M059J (cell line): ENCODE results near the gene NSF. TPM values are rescaled to one million over a fixed set of nuclear protein-coding genes. Genes with fewer than 3 reads are reported as not detected.
A peak's percentile ranks its signal among the peaks of the same experiment; 100 is the strongest.
"Not testable (repeated sequence)": the region's sequence is repeated elsewhere in the genome, so short reads cannot be mapped to it uniquely, and the experiment has no call there.

ENCODE experiments used
- DNase-seq: peaks from one replicate; pipeline ENCODE4 v3.0.0-alpha.2; 2012; ENCODE audit warnings: low read depth
- total RNA-seq: library from RNA; depleted of rRNA; stranded (reverse); fragments of >200 nt; shearing (Covaris generic); gene quantifications from 2 replicates; pipeline ENCODE4 v1.2.3, GENCODE V29; 2014

The NSF gene
- total RNA-seq, 1 experiment from 2014 or later, result 76.7 TPM

DNA sequence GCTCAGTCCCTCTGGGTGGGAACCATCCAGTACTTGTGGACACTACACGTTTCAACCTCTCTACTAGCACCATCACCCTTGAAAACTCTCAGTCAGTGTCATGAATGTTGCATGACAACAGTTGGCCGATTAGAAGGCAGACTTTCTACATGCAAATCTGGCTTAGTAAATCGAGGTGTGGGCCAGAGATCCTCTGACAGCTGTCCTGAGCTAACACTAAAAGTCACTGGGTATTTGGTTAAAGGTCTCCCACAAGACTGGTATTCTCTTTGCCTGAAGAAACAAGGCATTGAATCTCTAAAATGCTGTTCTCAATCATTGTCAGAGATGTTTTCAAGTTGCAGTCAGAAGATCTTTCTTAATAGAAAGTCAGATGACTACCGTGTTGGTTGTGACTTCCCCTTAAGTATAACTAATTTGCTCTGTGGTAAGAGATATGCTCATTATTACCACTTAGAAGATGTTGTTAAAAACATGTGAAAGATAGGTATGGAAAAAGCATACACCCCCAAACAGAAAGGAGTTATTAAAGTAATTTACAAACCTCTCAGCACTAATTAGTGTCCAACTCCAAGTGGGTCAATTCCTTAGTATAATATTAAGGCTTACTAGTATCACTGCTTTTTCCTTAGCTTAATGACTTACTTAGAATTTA, 165.7 kb downstream of the NSF start:
- DNase-seq, result no peak

GRCh38 chr17:46756861-46757260, 166.4 kb downstream of the NSF start:
- DNase-seq, result no peak

GRCh38 chr17:46757588-46757987, 167.1 kb downstream of the NSF start:
- not testable (repeated sequence) for DNase-seq

DNA sequence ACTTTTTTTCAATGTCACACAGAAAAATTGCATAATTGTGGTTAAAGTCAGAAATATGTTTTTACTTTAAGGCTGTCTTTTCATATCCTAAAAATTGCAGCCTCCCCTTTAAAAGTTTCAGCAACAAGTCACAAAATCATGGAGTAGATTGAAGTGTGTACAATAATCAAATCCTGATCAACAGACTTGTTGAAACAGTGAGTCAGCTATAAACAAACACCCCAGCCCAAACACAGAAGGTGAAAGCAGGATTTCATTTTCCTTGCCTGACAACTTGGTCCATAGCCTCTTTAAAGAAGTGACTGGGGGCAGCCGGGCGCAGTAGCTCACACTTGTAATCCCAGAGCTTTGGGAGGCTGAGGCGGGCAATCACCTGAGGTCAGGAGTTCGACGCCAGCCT, 168.1 kb downstream of the NSF start:
- DNase-seq, result no peak

DNA sequence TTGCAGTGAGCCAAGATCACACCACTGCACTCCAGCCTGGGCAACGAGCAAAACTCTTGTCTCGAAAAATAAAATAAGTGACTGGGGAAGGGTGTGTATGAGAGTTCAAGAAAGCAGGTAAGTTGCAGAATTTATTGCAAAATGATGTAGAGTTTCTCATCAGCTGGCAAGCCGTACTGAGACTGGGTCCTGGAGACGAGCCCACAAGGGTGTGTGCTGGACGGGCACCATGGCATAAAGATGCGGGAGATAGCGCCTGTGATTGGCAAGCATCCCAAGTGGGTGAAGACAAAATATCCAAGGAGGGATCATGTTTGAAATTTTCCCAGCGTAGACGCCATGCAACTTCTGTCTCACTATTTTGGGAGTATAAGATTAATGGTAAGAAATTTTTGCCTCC, 168.7 kb downstream of the NSF start:
- DNase-seq, result no peak

DNA sequence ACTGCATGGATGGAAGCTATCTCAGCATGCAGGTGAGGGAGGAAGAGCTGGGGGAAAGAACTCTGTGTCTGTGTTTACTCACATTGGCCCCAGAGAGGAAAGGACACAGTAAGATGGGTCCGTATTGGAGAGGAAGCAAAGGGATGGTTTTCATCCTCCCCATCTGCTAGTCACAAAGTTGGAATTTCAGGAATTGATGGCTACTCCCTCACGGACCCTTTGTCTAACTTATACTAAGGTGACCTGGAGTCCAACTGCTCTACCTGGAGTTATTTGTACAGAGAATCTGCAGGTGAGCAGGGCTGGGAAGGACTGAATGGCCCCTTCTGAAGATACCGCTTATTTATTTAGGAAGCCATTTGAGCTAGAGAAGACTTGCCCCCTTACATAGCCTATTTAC, 172.9 kb downstream of the NSF start:
- DNase-seq, result no peak

GRCh38 chr17:46764000-46764708, 173.7 kb downstream of the NSF start:
- no peak for DNase-seq

DNA sequence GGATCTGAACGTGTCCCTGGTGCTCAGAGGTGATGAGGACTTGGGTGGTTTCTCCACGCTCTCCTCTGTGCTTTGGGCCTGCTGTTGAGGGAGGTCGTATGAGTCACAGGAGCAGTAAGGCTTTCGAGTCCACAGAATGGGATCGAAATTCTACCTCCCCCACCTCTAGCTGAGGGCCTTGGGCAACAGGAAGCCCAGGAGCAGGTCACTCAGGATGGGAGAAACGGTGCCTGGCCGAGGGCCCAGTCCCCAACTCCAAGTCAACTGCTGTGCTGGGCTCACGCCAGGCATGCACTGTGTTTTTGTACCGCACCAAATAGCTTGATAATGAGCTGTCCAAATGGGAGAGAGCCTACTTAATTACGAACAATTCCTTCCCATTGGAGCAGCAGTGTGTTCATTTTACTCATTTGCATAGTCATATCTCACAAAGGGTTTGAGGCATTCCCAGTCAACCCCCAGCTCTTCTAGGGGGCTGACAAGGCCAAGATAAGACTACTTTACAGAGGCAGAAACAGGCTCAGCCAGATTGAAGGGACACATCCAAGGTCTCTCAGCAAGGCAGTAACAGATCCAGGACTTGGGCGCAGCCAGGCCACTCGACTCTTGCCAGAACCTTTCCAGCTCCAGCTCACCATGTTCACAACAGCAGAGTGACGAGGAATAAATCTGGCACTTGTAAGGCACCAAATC, 174.4 kb downstream of the NSF start:
- DNase-seq, result peak; percentile 99

DNA sequence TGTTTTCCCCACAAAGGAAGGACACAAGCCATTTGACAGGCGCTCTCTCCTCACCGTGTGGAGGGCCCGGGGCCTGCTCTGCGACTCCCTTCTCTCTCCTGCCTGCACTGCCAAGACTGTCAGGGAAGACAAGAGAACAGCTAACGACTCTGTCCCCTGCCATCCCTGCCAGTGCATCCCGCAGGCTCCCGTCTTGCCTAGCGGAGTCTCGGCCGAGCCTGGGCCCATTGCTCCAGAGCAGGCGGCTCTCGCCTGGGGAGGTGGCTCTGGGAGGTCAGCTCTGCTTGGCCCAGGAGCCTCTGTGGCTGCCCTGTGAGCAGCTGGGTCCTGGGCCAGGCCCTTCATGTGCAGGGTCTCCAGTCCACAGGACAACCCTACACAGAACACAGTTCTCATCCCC, 175.0 kb downstream of the NSF start:
- DNase-seq, result peak; percentile 32

- no peak for DNase-seq
These were observed 176.3 kb downstream of the NSF start for GRCh38 chr17:46766493-46767491.

- no peak for DNase-seq
These were observed 178.0 kb downstream of the NSF start for GRCh38 chr17:46768540-46768870.

GRCh38 chr17:46768896-46769295, 178.4 kb downstream of the NSF start:
- DNase-seq, result not testable (repeated sequence)

DNA sequence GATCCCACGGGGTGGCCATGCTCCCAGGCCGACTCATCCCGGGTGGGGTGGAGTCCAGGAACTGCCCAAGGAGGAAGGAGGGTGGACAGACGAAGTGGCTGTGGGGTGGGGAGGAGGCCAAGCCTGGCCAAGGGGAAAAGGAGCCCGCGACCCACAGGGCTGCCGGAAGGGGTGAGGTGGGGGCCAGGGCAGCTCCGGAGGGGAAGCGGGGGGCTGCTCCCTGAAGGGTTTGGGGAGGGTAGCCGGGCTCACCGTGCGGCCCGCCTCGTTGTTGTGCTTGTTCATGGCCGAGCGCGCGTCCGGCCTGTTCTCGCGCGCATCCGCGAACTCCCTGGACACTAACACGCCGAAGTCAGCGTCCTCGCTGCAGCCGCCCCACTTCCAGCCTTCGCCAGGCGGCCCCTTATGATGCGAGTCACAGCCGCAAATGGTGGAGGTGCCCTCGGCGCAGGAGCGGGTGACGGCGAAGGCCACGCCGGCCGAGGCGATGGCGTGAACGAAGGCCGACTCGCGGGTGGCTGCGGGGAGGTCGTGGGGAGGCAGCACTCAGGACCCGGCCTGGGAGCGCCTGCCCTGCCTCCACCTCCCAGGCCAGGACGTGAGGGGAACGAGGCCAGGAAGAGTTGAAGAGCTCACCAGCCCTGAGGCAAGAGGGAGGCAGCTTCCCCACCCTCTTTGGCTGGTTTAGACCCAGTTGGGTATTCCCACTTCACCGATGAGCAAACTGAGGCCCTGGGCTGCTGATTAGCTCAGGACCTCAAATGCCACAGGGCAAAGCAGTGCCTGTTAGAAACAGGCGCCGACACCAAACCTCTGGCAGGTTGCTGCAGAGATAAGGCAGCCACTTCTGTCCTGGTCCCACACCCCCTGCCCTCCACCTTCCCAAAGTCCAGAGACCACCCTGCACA, 179.3 kb downstream of the NSF start:
- no peak for DNase-seq

DNA sequence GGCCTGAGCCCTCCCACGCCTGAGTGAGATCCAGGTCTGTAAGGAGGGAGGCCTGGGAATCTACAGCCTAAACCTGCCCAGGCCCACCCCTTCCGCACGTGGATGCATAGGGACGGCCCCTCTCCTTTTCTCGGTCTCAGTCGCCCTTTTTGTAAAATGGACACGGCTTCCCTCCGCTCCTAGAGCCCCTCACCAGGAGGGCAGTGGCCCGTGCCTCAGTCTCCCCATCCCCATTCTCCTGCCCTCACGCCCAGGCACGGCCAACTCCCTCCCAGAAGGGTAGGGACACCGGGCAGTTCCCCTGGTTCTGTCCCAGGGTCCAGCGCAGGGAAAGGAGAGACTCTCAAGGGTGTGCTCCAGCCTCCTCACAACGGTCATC, 180.0 kb downstream of the NSF start:
- DNase-seq, result no peak

GRCh38 chr17:46770818-46771560, 180.5 kb downstream of the NSF start:
- peak; percentile 69 for DNase-seq

DNA sequence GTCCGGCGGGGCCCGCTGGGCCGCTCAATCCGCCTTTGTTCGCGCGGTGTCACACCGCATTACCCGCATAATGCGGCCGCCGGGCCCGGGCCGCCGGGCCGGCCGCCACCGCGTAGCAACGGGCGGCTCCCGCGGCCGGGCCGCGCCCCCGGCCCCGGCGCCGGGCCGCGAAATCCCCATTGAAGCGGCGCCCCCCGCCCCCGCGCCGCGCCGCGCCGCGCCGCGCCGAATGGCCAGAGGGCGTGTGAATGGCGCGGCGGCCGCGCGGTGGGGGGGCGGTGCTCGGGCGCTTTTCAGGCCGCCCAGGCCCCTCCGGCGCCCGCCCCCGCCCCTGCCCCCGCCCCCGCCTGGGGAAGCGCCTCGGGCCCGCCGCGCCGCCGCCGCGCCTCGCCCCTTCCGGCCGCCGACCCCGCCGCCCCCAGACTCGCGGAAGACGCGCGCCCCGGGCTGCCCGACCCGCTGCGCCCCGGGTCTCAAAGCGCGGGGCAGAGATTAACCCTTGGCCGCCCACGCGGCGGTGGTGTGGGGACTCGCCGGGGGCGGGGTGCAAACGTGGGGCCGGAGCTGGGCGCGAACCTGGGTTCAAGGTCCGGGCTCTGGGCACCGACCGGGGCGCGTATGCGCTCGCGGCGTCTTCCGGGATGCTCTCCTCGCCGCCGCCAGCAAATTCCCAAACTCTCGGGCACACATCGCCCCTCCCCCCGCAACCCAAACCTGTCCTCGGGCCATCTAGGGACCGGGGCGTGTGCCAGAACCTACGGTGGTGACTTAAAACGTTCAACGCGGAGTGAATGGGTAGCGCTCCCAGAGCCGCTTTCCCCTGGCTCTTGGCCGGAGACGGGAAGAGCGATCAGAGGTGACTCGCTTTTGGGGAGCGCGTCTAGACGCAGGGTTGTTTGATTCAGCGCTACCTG, 181.3 kb downstream of the NSF start:
- DNase-seq, result peak; percentile 85

- DNase-seq, result no peak
These were observed 182.2 kb downstream of the NSF start for GRCh38 chr17:46772475-46773220.

DNA sequence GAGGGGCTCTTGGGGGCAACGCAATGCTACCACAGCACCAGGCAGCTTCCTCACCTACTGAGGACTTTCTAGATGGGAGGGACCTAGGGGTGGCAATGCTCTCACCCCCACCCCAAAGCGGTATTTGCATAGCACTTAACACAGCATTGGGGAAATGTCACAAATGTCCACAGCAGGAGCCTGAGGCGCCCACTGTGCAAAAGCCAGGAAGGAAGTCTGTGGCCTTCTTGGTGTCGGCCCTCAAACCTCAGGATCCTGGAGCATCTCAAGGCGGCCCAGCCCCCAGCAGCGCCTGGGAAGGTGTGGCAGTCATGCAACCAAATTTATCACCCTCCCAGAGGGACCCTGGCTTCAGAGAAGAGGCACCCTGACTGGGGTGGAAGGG, 182.7 kb downstream of the NSF start:
- DNase-seq, result no peak
